IMR-90 (cell line): ENCODE data around the gene GRID1. TPM values are rescaled to one million over a fixed set of nuclear protein-coding genes. Genes with fewer than 3 reads are reported as not detected.

Experiments
- ATAC-seq: fragments of 200-7000 bp; cut with Tn5 transposase; 2 replicates; pipeline ENCODE4 v1.9.1; 2020; ENCODE audit warnings: low read depth, mild to moderate bottlenecking, moderate library complexity
- BruUV-seq: library from RNA; stranded (reverse); fragments of 400-500 nt; replicated peaks from 2 replicates; lab custom pipeline; 2021; lab: Mats Ljungman, UMichigan
- CTCF ChIA-PET: fragments of 300-600 bp; formaldehyde crosslinking; extraction: SDS; loops from one replicate; lab custom pipeline; 2021; ENCODE audit warnings: antibody characterized with exemption; lab: Yijun Ruan, JAX
- POLR2A ChIA-PET: fragments of 300-600 bp; sonication (Branson Sonifier 250); formaldehyde crosslinking; loops from one replicate; lab custom pipeline; 2022; ENCODE audit warnings: antibody characterized with exemption; ENCODE audit not compliant: unreplicated experiment; lab: Charles Lee
- DNase-seq: peaks from one replicate; pipeline ENCODE4 v3.0.0; 2013
- H2AFZ ChIP-seq: replicated peaks from 2 replicates; pipeline ENCODE3; 2013; ENCODE audit warnings: low read length, mild to moderate bottlenecking; ENCODE audit not compliant: poor library complexity
- H2AK5ac ChIP-seq: 2 replicates; pipeline ENCODE4 v1.6.1; 2013; ENCODE audit warnings: low read depth, low read length, inconsistent platforms
- H2AK9ac ChIP-seq: replicated peaks from 2 replicates; pipeline ENCODE3; 2013; ENCODE audit warnings: mild to moderate bottlenecking, low read depth, low read length, moderate library complexity; ENCODE audit not compliant: poor library complexity
- H2BK120ac ChIP-seq: 2 replicates; pipeline ENCODE4 v1.6.1; 2013; ENCODE audit warnings: low read depth, low read length, inconsistent platforms
- H2BK15ac ChIP-seq: 3 replicates; pipeline ENCODE4 v1.6.1; 2013; ENCODE audit warnings: low read depth, low read length, inconsistent platforms
- H2BK20ac ChIP-seq: 2 replicates; pipeline ENCODE4 v1.6.1; 2013; ENCODE audit warnings: low read depth, mild to moderate bottlenecking, inconsistent platforms, low read length, moderate library complexity
- H2BK5ac ChIP-seq: 2 replicates; pipeline ENCODE4 v1.6.1; 2013; ENCODE audit warnings: mild to moderate bottlenecking, low read depth, low read length, inconsistent platforms; ENCODE audit not compliant: poor library complexity, severe bottlenecking
- H3K14ac ChIP-seq: replicated peaks from 2 replicates; pipeline ENCODE4 v1.6.1; 2013; ENCODE audit warnings: low read depth, low read length, inconsistent platforms
- H3K18ac ChIP-seq: 2 replicates; pipeline ENCODE4 v1.6.1; 2013; ENCODE audit warnings: low read depth, low read length, control low read depth
- H3K23ac ChIP-seq: 2 replicates; pipeline ENCODE4 v1.6.1; 2013; ENCODE audit warnings: low read depth, low read length, inconsistent platforms
- H3K27ac ChIP-seq: 2 replicates; pipeline ENCODE4 v1.5.1; 2013; ENCODE audit warnings: mild to moderate bottlenecking, control low read depth, low read length; ENCODE audit not compliant: insufficient read depth
- H3K27me3 ChIP-seq: 2 replicates; pipeline ENCODE4 v1.6.1; 2013; ENCODE audit warnings: low read length; ENCODE audit not compliant: control insufficient read depth, insufficient read depth
- H3K36me3 ChIP-seq: 2 replicates; pipeline ENCODE4 v1.6.1; 2013; ENCODE audit warnings: low read length, mixed read lengths; ENCODE audit not compliant: control insufficient read depth, insufficient read depth
- H3K4ac ChIP-seq: 2 replicates; pipeline ENCODE4 v1.6.1; 2013; ENCODE audit warnings: low read depth, low read length, inconsistent platforms
- H3K4me1 ChIP-seq: 2 replicates; pipeline ENCODE4 v1.6.1; 2013; ENCODE audit warnings: low read length, mixed read lengths; ENCODE audit not compliant: control insufficient read depth, insufficient read depth
- H3K4me2 ChIP-seq: 2 replicates; pipeline ENCODE4 v1.6.1; 2013; ENCODE audit warnings: low read depth, mild to moderate bottlenecking, control low read depth, low read length, moderate library complexity
- H3K4me3 ChIP-seq: 2 replicates; pipeline ENCODE4 v1.5.1; 2013; ENCODE audit warnings: low read depth, mild to moderate bottlenecking, control low read depth, low read length, moderate library complexity; ENCODE audit not compliant: insufficient read depth
- H3K56ac ChIP-seq: 2 replicates; pipeline ENCODE4 v1.6.1; 2013; ENCODE audit warnings: low read length, inconsistent platforms; ENCODE audit not compliant: insufficient read depth; ENCODE audit errors: extremely low read depth
- H3K79me1 ChIP-seq, 2 experiments: 2 replicates each; pipeline ENCODE4 v1.6.1; 2013; ENCODE audit warnings: low read length in 2 of 2, inconsistent platforms in 1 of 2, low read depth in 1 of 2
- H3K9ac ChIP-seq: 2 replicates; pipeline ENCODE4 v1.6.1; 2013; ENCODE audit warnings: low read depth, low read length, control low read depth
- H3K9me1 ChIP-seq: 2 replicates; pipeline ENCODE4 v1.6.1; 2013; ENCODE audit warnings: low read length, inconsistent platforms; ENCODE audit not compliant: insufficient read depth
- H3K9me3 ChIP-seq: 2 replicates; pipeline ENCODE4 v1.6.1; 2013; ENCODE audit warnings: low read length; ENCODE audit not compliant: control insufficient read depth, insufficient read depth
- H4K20me1 ChIP-seq: 2 replicates; pipeline ENCODE4 v1.6.1; 2013; ENCODE audit warnings: low read length, inconsistent platforms; ENCODE audit not compliant: insufficient read depth
- H4K5ac ChIP-seq: 2 replicates; pipeline ENCODE4 v1.6.1; 2013; ENCODE audit warnings: mild to moderate bottlenecking, low read depth, low read length, control low read depth
- H4K8ac ChIP-seq, 2 experiments: 2 replicates each; pipeline ENCODE4 v1.6.1; 2013; ENCODE audit warnings: low read depth in 2 of 2, low read length in 2 of 2, control low read depth in 1 of 2, inconsistent platforms in 1 of 2
- H4K91ac ChIP-seq: 2 replicates; pipeline ENCODE4 v1.6.1; 2013; ENCODE audit warnings: low read depth, low read length, inconsistent platforms; ENCODE audit not compliant: insufficient read depth
- BHLHE40 ChIP-seq: fragments of 150-350 bp; IDR thresholded peaks from 2 replicates; pipeline ENCODE4 v1.6.1; 2016; ENCODE audit warnings: mild to moderate bottlenecking, low read depth, low read length
- CEBPB ChIP-seq: IDR thresholded peaks from 2 replicates; pipeline ENCODE4 v1.6.1; 2012; ENCODE audit warnings: low read depth, low read length, improper control_type of control experiment
- CHD1 ChIP-seq: IDR thresholded peaks from 2 replicates; pipeline ENCODE4 v1.6.1; 2012; ENCODE audit warnings: low read depth, low read length, improper control_type of control experiment
- FOS ChIP-seq: fragments of 150-350 bp; IDR thresholded peaks from 2 replicates; pipeline ENCODE4 v1.6.1; 2016; ENCODE audit warnings: low read depth, low read length
- MAFK ChIP-seq: IDR thresholded peaks from 2 replicates; pipeline ENCODE4 v1.6.1; 2012; ENCODE audit warnings: low read depth, low read length, improper control_type of control experiment
- MAZ ChIP-seq: IDR thresholded peaks from 2 replicates; pipeline ENCODE4 v1.6.1; 2012; ENCODE audit warnings: low read depth, mild to moderate bottlenecking, low read length, improper control_type of control experiment, moderate library complexity, borderline replicate concordance
- MXI1 ChIP-seq: IDR thresholded peaks from 2 replicates; pipeline ENCODE4 v1.6.1; 2012; ENCODE audit warnings: low read depth, mild to moderate bottlenecking, low read length, moderate library complexity, borderline replicate concordance
- NFE2L2 ChIP-seq: fragments of 150-350 bp; IDR thresholded peaks from 2 replicates; pipeline ENCODE4 v1.6.1; 2016; ENCODE audit warnings: low read depth, mild to moderate bottlenecking, low read length
- POLR2A ChIP-seq: IDR thresholded peaks from 2 replicates; pipeline ENCODE4 v1.6.1; 2012; ENCODE audit warnings: mild to moderate bottlenecking, low read depth, low read length
- RAD21 ChIP-seq: IDR thresholded peaks from 2 replicates; pipeline ENCODE4 v1.6.1; 2012; ENCODE audit warnings: low read length, improper control_type of control experiment
- RCOR1 ChIP-seq: IDR thresholded peaks from 2 replicates; pipeline ENCODE4 v1.6.1; 2012; ENCODE audit warnings: mild to moderate bottlenecking, low read length, improper control_type of control experiment; ENCODE audit not compliant: insufficient replicate concordance
- RFX5 ChIP-seq: IDR thresholded peaks from 2 replicates; pipeline ENCODE4 v1.8.0; 2012; ENCODE audit warnings: low read depth, mild to moderate bottlenecking, low read length, moderate library complexity
- SMC3 ChIP-seq: fragments of 150-350 bp; IDR thresholded peaks from 2 replicates; pipeline ENCODE4 v1.6.1; 2016; ENCODE audit warnings: low read depth, mild to moderate bottlenecking, antibody characterized with exemption, low read length, moderate library complexity
- USF2 ChIP-seq: fragments of 150-350 bp; IDR thresholded peaks from 2 replicates; pipeline ENCODE4 v1.6.1; 2017; ENCODE audit warnings: mild to moderate bottlenecking, antibody characterized with exemption, low read length, low read depth
- WGBS, 2 experiments: methylation state at CpG; one replicate each; pipeline versions ENCODE4 v1.1.5 to v1.1.7; 2013; ENCODE audit warnings: missing lambda C conversion rate in 2 of 2; ENCODE audit not compliant: insufficient read length in 1 of 2; ENCODE audit errors: extremely low coverage in 2 of 2; 5-methylcytosine and 5-hydroxymethylcytosine counted together
- dilution Hi-C: fragments of 300-500 bp; cut with HindIII; formaldehyde crosslinking; loops from one replicate; pipeline ENCODE4 v1.14.3; 2018; ENCODE audit warnings: low sequenced_read_pairs; ENCODE audit not compliant: unreplicated experiment
- in situ Hi-C: fragments of 300-500 bp; cut with MboI; formaldehyde crosslinking; loops from 3 replicates; pipeline ENCODE4 v1.14.3; 2019; ENCODE audit warnings: low sequenced_read_pairs, inconsistent platforms, mixed read lengths
- intact Hi-C: fragments of 100-400 bp; cut with micrococcal nuclease; formaldehyde crosslinking; loops from 2 replicates; pipeline ENCODE4 v1.10.0; 2022
- polyA plus RNA-seq, 3 experiments: library from polyadenylated mRNA; depleted of rRNA; stranded (reverse); fragments of >200 nt; gene quantifications; 2 replicates each; pipeline ENCODE4 v1.2.3, GENCODE V29; 2012; ENCODE audit warnings: low replicate concordance in 1 of 3
- total RNA-seq: library from RNA; depleted of rRNA; stranded (reverse); fragments of >200 nt; gene quantifications from 2 replicates; pipeline ENCODE4 v1.2.3, GENCODE V29; 2012
- TF ChIP-seq, protein P1 (sequence below): conservative IDR thresholded peaks from 2 replicates; pipeline ENCODE4 v1.5.1; 2012; ENCODE audit warnings: mild to moderate bottlenecking, low read depth, low read length, improper control_type of control experiment
- TF ChIP-seq, protein P2 (sequence below): fragments of 150-350 bp; IDR thresholded peaks from 2 replicates; pipeline ENCODE4 v1.6.1; 2016; ENCODE audit warnings: low read depth, mild to moderate bottlenecking, low read length, moderate library complexity, borderline replicate concordance

GRID1 gene
- total and polyA plus RNA-seq, 2 of the 4 experiments (the other 2 are of a cell fraction): not detected

DNA sequence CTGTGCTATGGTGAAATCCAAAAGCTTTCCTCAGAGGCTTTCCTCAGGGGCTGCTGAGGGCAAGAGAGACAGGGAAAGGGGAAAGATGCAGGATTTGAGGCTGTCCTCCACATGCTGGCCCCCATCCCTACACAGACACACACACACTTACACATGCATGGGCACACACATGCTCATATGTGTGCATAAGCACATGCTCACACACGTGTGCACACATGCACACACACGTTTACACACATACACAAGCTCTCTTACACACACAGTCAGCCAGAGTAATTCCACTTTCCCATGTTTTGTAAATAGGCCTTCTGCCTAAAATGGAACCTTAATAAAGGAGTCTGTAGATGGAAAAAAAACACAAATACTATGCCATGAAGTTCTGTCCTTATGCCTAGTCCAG is 312.9 kb downstream of the GRID1 start:
- dilution Hi-C loops: no loop called here
- DNase-seq: no peak
- Histone ChIP-seq H4K8ac (no peak overlapping the region), H3K4me1 (no peaks in the 10 kb centered on the region), H2AK5ac (no peak overlapping the region), H3K23ac (no peak overlapping the region), H3K36me3 (no peaks in the 10 kb centered on the region), H3K4me2 (no peak overlapping the region), H2BK5ac (no peak overlapping the region), H3K18ac (no peak overlapping the region), H3K9ac (no peak overlapping the region), H2BK20ac (no peak overlapping the region), H3K79me1 (no peaks in the 10 kb centered on the region), H3K4ac (no peak overlapping the region), H3K9me1 (no peaks in the 10 kb centered on the region), H3K27me3 (no peaks in the 10 kb centered on the region), H2BK120ac (no peak overlapping the region), H4K20me1 (no peaks in the 10 kb centered on the region), H3K9me3 (peaks cover 8% of the 10 kb centered on the region), H2AK9ac (no peak overlapping the region), H3K4me3 (no peak overlapping the region), H3K27ac (no peak overlapping the region), H2AFZ (no peak overlapping the region), H3K56ac (no peak overlapping the region), H4K91ac (no peak overlapping the region), H3K14ac (no peak overlapping the region), H2BK15ac (no peak overlapping the region), H4K5ac (no peak overlapping the region)
- BruUV-seq: no TSS peak
- in situ Hi-C loops: no loop called here
- TF ChIP-seq NFE2L2: no peak
- TF ChIP-seq RFX5: no peak
- TF ChIP-seq, protein P1, sequence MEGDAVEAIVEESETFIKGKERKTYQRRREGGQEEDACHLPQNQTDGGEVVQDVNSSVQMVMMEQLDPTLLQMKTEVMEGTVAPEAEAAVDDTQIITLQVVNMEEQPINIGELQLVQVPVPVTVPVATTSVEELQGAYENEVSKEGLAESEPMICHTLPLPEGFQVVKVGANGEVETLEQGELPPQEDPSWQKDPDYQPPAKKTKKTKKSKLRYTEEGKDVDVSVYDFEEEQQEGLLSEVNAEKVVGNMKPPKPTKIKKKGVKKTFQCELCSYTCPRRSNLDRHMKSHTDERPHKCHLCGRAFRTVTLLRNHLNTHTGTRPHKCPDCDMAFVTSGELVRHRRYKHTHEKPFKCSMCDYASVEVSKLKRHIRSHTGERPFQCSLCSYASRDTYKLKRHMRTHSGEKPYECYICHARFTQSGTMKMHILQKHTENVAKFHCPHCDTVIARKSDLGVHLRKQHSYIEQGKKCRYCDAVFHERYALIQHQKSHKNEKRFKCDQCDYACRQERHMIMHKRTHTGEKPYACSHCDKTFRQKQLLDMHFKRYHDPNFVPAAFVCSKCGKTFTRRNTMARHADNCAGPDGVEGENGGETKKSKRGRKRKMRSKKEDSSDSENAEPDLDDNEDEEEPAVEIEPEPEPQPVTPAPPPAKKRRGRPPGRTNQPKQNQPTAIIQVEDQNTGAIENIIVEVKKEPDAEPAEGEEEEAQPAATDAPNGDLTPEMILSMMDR: no peak
- no peak for TF ChIP-seq USF2
- TF ChIP-seq BHLHE40: no peak
- TF ChIP-seq MXI1: no peak
- no peak for TF ChIP-seq MAZ
- no peak for TF ChIP-seq RCOR1
- TF ChIP-seq, protein P2, sequence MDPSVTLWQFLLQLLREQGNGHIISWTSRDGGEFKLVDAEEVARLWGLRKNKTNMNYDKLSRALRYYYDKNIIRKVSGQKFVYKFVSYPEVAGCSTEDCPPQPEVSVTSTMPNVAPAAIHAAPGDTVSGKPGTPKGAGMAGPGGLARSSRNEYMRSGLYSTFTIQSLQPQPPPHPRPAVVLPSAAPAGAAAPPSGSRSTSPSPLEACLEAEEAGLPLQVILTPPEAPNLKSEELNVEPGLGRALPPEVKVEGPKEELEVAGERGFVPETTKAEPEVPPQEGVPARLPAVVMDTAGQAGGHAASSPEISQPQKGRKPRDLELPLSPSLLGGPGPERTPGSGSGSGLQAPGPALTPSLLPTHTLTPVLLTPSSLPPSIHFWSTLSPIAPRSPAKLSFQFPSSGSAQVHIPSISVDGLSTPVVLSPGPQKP: no peak
- TF ChIP-seq MAFK: no peak
- TF ChIP-seq RAD21: no peak
- no peak for TF ChIP-seq SMC3
- TF ChIP-seq FOS: no peak
- TF ChIP-seq CHD1: no peak
- TF ChIP-seq POLR2A: no peak
- no peak for TF ChIP-seq CEBPB
- ATAC-seq: no peak
- CTCF ChIA-PET: no interaction called here
- 0% methylated on average over 1 of the region's 2 CpGs; no CpG with 5 or more reads in 1 of the 2 experiments for WGBS, 2 experiments
- POLR2A ChIA-PET: interaction anchor here (0.7 kb wide), 1 partner anchor 15 kb away, joined by 3 read pairs; no protein-coding TSS in a partner anchor
- intact Hi-C loops: no loop called here
